ENCODE results near the gene KRTAP9-2. TPM values are rescaled to one million over a fixed set of nuclear protein-coding genes. Genes with fewer than 3 reads are reported as not detected.

Gene KRTAP9-2
- total RNA-seq, 1 experiment from 2014 or later, result not detected

- no peak overlapping the region for H3K9ac ChIP-seq (ENCODE audit: low read length)
- DNase-seq (ENCODE audit: low read depth, low spot score), result no peak
- TF ChIP-seq YY1 (IDR thresholded peaks at IDR 0.05; ENCODE audit: extremely low read depth, insufficient replicate concordance, low read depth, low read length) (no peak), SIN3A (IDR thresholded peaks at IDR 0.05; ENCODE audit: low read depth) (no peak), POLR2AphosphoS5 (IDR thresholded peaks at IDR 0.05; ENCODE audit: low read depth, low read length) (no peak), JUND (IDR thresholded peaks at IDR 0.05) (no peak), FOSL1 (IDR thresholded peaks at IDR 0.05; ENCODE audit: low read depth) (no peak), ELF1 (IDR thresholded peaks at IDR 0.05; ENCODE audit: borderline replicate concordance, low read depth) (no peak), ZBTB33 (IDR thresholded peaks at IDR 0.05; ENCODE audit: extremely low read depth, insufficient replicate concordance, low read length) (no peak), CBX3 (IDR thresholded peaks at IDR 0.05; ENCODE audit: low read depth) (no peak), EZH2 (IDR thresholded peaks at IDR 0.05) (no peak), EZH2phosphoT487 (IDR thresholded peaks at IDR 0.05; ENCODE audit: borderline replicate concordance) (no peak), SP1 (IDR thresholded peaks at IDR 0.05; ENCODE audit: low read depth) (no peak), RAD21 (IDR thresholded peaks at IDR 0.05; ENCODE audit: low read depth) (no peak), ZNF274 (IDR thresholded peaks at IDR 0.05; ENCODE audit: low read depth, low read length) (no peak), CEBPB (IDR thresholded peaks at IDR 0.05; ENCODE audit: low read depth) (no peak), TCF7L2 (IDR thresholded peaks at IDR 0.05; ENCODE audit: borderline replicate concordance, extremely low read depth, insufficient read depth, insufficient read length) (no peak), SRF (IDR thresholded peaks at IDR 0.05; ENCODE audit: low read depth) (no peak), ATF3 (IDR thresholded peaks at IDR 0.05) (no peak)
- TF ChIP-seq, protein P1, sequence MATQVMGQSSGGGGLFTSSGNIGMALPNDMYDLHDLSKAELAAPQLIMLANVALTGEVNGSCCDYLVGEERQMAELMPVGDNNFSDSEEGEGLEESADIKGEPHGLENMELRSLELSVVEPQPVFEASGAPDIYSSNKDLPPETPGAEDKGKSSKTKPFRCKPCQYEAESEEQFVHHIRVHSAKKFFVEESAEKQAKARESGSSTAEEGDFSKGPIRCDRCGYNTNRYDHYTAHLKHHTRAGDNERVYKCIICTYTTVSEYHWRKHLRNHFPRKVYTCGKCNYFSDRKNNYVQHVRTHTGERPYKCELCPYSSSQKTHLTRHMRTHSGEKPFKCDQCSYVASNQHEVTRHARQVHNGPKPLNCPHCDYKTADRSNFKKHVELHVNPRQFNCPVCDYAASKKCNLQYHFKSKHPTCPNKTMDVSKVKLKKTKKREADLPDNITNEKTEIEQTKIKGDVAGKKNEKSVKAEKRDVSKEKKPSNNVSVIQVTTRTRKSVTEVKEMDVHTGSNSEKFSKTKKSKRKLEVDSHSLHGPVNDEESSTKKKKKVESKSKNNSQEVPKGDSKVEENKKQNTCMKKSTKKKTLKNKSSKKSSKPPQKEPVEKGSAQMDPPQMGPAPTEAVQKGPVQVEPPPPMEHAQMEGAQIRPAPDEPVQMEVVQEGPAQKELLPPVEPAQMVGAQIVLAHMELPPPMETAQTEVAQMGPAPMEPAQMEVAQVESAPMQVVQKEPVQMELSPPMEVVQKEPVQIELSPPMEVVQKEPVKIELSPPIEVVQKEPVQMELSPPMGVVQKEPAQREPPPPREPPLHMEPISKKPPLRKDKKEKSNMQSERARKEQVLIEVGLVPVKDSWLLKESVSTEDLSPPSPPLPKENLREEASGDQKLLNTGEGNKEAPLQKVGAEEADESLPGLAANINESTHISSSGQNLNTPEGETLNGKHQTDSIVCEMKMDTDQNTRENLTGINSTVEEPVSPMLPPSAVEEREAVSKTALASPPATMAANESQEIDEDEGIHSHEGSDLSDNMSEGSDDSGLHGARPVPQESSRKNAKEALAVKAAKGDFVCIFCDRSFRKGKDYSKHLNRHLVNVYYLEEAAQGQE (IDR thresholded peaks at IDR 0.05; ENCODE audit: low read depth), result no peak
- H3K4me3 ChIP-seq (replicated peaks in 1 of 2; ENCODE audit: low read depth in 1 of 2, low read length in 2 of 2), result no peak overlapping the region
- H2AFZ ChIP-seq (ENCODE audit: low read depth, low read length, poor library complexity, severe bottlenecking), result no peak overlapping the region
- no peaks in the 10 kb centered on the region for H3K9me2 ChIP-seq (ENCODE audit: insufficient read depth)
- H3K4me2 ChIP-seq (ENCODE audit: low read length), result no peak overlapping the region
- no peaks in the 10 kb centered on the region for H3K36me3 ChIP-seq (ENCODE audit: control insufficient read depth in 1 of 2, insufficient read depth in 2 of 2, low read length in 2 of 2)
- no peaks in the 10 kb centered on the region for H3K79me2 ChIP-seq (ENCODE audit: insufficient read depth, low read length)
- CTCF ChIA-PET, result no interaction called here
- H3K4me1 ChIP-seq (ENCODE audit: control insufficient read depth in 1 of 2, insufficient read depth in 2 of 2, low read length in 2 of 2), result no peaks in the 10 kb centered on the region
- no peak overlapping the region for H3K27ac ChIP-seq (ENCODE audit: low read depth, low read length)
- no TSS peak for BruUV-seq (replicated peaks)
- H3K27me3 ChIP-seq (ENCODE audit: insufficient read depth, low read length), result no peaks in the 10 kb centered on the region
- POLR2A ChIA-PET, result no interaction called here
- RAD21 ChIA-PET (ENCODE audit: low non-redundant PET in 1 of 2, low total read pairs in 2 of 2, uncharacterized antibody in 2 of 2, unreplicated experiment in 2 of 2), result no interaction called here
- no peak for ATAC-seq
- no peaks in the 10 kb centered on the region for H4K20me1 ChIP-seq (ENCODE audit: insufficient read depth)
- intact Hi-C loops (cut with micrococcal nuclease), result no loop called here
- no peaks in the 10 kb centered on the region for H3K9me3 ChIP-seq (ENCODE audit: control insufficient read depth in 1 of 2, insufficient read depth in 1 of 2, low read depth in 1 of 2, low read length in 2 of 2)
These were observed 397 bp upstream of the KRTAP9-2 start for GRCh38 chr17:41226051-41226450.

Measured in HCT116 (cell line).